AG04449 (cell line): ENCODE data around the gene ALOX12.

Experiments used
- CTCF ChIA-PET: fragments of 350-600 bp; formaldehyde crosslinking; extraction: SDS; loops from one replicate; lab custom pipeline; 2021; ENCODE audit warnings: antibody characterized with exemption; lab: Yijun Ruan, JAX
- POLR2A ChIA-PET: fragments of 400-600, 350-600 bp; formaldehyde crosslinking; extraction: SDS; loops from one replicate; lab custom pipeline; 2020; ENCODE audit warnings: antibody characterized with exemption, inconsistent platforms; lab: Yijun Ruan, JAX
- DNase-seq: peaks from one replicate; pipeline ENCODE4 v3.0.0-alpha.2; 2010; ENCODE audit warnings: low read depth, low spot score
- H3K4me3 ChIP-seq: 2 replicates; pipeline ENCODE4 v1.5.1; 2011; ENCODE audit warnings: low read depth, mild to moderate bottlenecking, control low read depth, low read length
- CTCF ChIP-seq: IDR thresholded peaks from one replicate; pipeline ENCODE4 v1.5.1; 2011; ENCODE audit warnings: mild to moderate bottlenecking, moderate library complexity, low read length, control low read depth, inconsistent platforms; ENCODE audit not compliant: insufficient read depth; ENCODE audit errors: missing control alignments

ALOX12 gene

GRCh38 chr17:7058831-7059447 is 63.1 kb downstream of the ALOX12 start:
- CTCF ChIA-PET = interaction anchor here (1.0 to 3.4 kb wide), 4 partner anchors 13 to 93 kb away, joined by 3 to 14 read pairs (median 6); no protein-coding TSS in a partner anchor
- no peak overlapping the region for H3K4me3 ChIP-seq
- POLR2A ChIA-PET = no interaction called here
- TF ChIP-seq CTCF = no peak
- no peak for DNase-seq
